K562 (cell line): ENCODE measurements around the gene IL24. TPM values are rescaled to one million over a fixed set of nuclear protein-coding genes. Genes with fewer than 3 reads are reported as not detected.
A peak's percentile ranks its signal among the peaks of the same experiment; 100 is the strongest.

ENCODE experiments used
- ATAC-seq: fragments of 200-7000 bp; cut with Tn5 transposase; 3 replicates; pipeline ENCODE4 v1.9.1; 2020; ENCODE audit warnings: moderate library complexity
- BruUV-seq: library from RNA; stranded (reverse); fragments of 400-500 nt; replicated peaks from 2 replicates; lab custom pipeline; 2021; lab: Mats Ljungman, UMichigan
- CTCF ChIA-PET: fragments of 300-600 bp; formaldehyde crosslinking; extraction: SDS; loops from one replicate; lab custom pipeline; 2021; ENCODE audit warnings: low intra/inter-chr PET ratio; lab: Yijun Ruan, JAX
- POLR2A ChIA-PET: fragments of 300-600, 350-650 bp; sonication (Branson Sonifier 250); formaldehyde crosslinking; extraction: SDS; loops from one replicate; lab custom pipeline; 2021; ENCODE audit warnings: antibody characterized with exemption, inconsistent platforms; lab: Yijun Ruan, JAX
- DNase-seq, 4 experiments: peaks; one replicate each; pipeline versions ENCODE4 v3.0.0 to v3.0.0-alpha.2; 2011 to 2018; ENCODE audit warnings: low spot score in 3 of 4, mixed read lengths in 3 of 4; ENCODE audit errors: extremely low read depth in 1 of 4
- FAIRE-seq: peaks from 2 replicates; lab custom pipeline; 2011; peaks lifted over from hg19 to GRCh38; lab: Jason Lieb, UNC
- H2AFZ ChIP-seq: 2 replicates; pipeline ENCODE4 v1.6.0; 2011; ENCODE audit warnings: low read depth, low read length, control low read depth, inconsistent platforms
- H3K27ac ChIP-seq: fragments of 200-600 bp; 3 replicates; pipeline ENCODE4 v1.8.0; 2011; ENCODE audit warnings: low read depth, mild to moderate bottlenecking, control low read depth, inconsistent platforms, low read length, moderate library complexity, mixed read lengths; ENCODE audit errors: extremely low read depth
- H3K27me3 ChIP-seq, 2 experiments: fragments of 300-600 bp in 1 of 2; 2 replicates in 1 of 2; 3 replicates in 1 of 2; pipeline versions ENCODE4 v1.6.0 to v1.8.0; 2011; ENCODE audit warnings: inconsistent platforms in 2 of 2, low read length in 2 of 2, mild to moderate bottlenecking in 1 of 2, mixed read lengths in 1 of 2, moderate library complexity in 1 of 2; ENCODE audit not compliant: control insufficient read depth in 2 of 2, insufficient read depth in 2 of 2
- H3K36me3 ChIP-seq: fragments of 300-600 bp; 3 replicates; pipeline ENCODE4 v1.8.0; 2011; ENCODE audit warnings: mild to moderate bottlenecking, low read length, inconsistent platforms; ENCODE audit not compliant: control insufficient read depth, insufficient read depth
- H3K4me1 ChIP-seq, 2 experiments: fragments of 200-600 bp in 1 of 2; replicated peaks in 1 of 2; 2 replicates in 1 of 2; 3 replicates in 1 of 2; pipeline versions ENCODE4 v1.5.1 to v1.8.0; 2011; ENCODE audit warnings: inconsistent platforms in 2 of 2, low read length in 2 of 2, mild to moderate bottlenecking in 1 of 2, mixed read lengths in 1 of 2, moderate library complexity in 1 of 2; ENCODE audit not compliant: control insufficient read depth in 2 of 2, insufficient read depth in 2 of 2
- H3K4me2 ChIP-seq: 2 replicates; pipeline ENCODE4 v1.6.1; 2011; ENCODE audit warnings: low read length, control low read depth, inconsistent platforms, mixed read lengths; ENCODE audit not compliant: insufficient read depth
- H3K4me3 ChIP-seq: fragments of 200-600 bp; sonication (generic), shearing (Covaris generic); 2 replicates; pipeline ENCODE4 v1.5.1; 2016; ENCODE audit warnings: control low read depth, inconsistent platforms
- H3K79me2 ChIP-seq: fragments of 200-600 bp; 3 replicates; pipeline ENCODE4 v1.8.0; 2011; ENCODE audit warnings: low read length, inconsistent platforms; ENCODE audit not compliant: control insufficient read depth, insufficient read depth
- H3K9ac ChIP-seq, 2 experiments: 2 replicates each; pipeline versions ENCODE4 v1.6.0 to v1.6.1; 2011; ENCODE audit warnings: low read depth in 2 of 2, low read length in 2 of 2, control low read depth in 1 of 2, inconsistent platforms in 1 of 2, mild to moderate bottlenecking in 1 of 2, mixed read lengths in 1 of 2; ENCODE audit not compliant: insufficient read depth in 1 of 2
- H3K9me1 ChIP-seq: one replicate; pipeline ENCODE4 v1.6.0; 2011; ENCODE audit warnings: inconsistent platforms, mild to moderate bottlenecking, low read length, moderate library complexity; ENCODE audit not compliant: control insufficient read depth, insufficient read depth
- H3K9me3 ChIP-seq: replicated peaks from 2 replicates; pipeline ENCODE4 v1.5.1; 2011; ENCODE audit warnings: low read depth, low read length, inconsistent platforms; ENCODE audit not compliant: control insufficient read depth, insufficient read depth
- H4K20me1 ChIP-seq: replicated peaks from 2 replicates; pipeline ENCODE4 v1.6.1; 2011; ENCODE audit warnings: low read length, inconsistent platforms, mixed read lengths; ENCODE audit not compliant: control insufficient read depth, insufficient read depth
- CCNT2 ChIP-seq: IDR thresholded peaks from 2 replicates; pipeline ENCODE4 v1.6.1; 2011; ENCODE audit warnings: borderline replicate concordance, low read depth, mild to moderate bottlenecking, moderate library complexity, mixed read lengths, low read length; ENCODE audit not compliant: insufficient read length; ENCODE audit errors: extremely low read depth
- ELF4 ChIP-seq: fragments of 450-650 bp; formaldehyde crosslinking; IDR thresholded peaks from 2 replicates; pipeline ENCODE4 v1.4.0; 2022; ENCODE audit warnings: missing genetic modification characterization
- HBP1 ChIP-seq: fragments of 450-650 bp; formaldehyde crosslinking; IDR thresholded peaks from 2 replicates; pipeline ENCODE4 v1.4.0; 2022; ENCODE audit warnings: missing genetic modification characterization
- MCM7 ChIP-seq, 2 experiments: fragments of 450-650 bp; IDR thresholded peaks; 2 replicates each; pipeline ENCODE4 v1.6.1; 2016 to 2018
- RB1 ChIP-seq: fragments of 450-650 bp; IDR thresholded peaks from 2 replicates; pipeline ENCODE4 v1.6.1; 2017; ENCODE audit warnings: low read depth, mild to moderate bottlenecking
- RFX1 ChIP-seq: fragments of 450-650 bp; IDR thresholded peaks from 2 replicates; pipeline ENCODE4 v1.6.1; 2016; ENCODE audit warnings: mild to moderate bottlenecking, moderate library complexity
- RNF2 ChIP-seq: sonication (generic); IDR thresholded peaks from 2 replicates; pipeline ENCODE4 v1.6.1; 2016
- SMARCC2 ChIP-seq: fragments of 450-650 bp; IDR thresholded peaks from 2 replicates; pipeline ENCODE4 v1.6.1; 2017; ENCODE audit warnings: antibody characterized with exemption, moderate library complexity, mild to moderate bottlenecking, low read depth
- SNAPC5 ChIP-seq: fragments of 250-450 bp; sonication (Bioruptor Pico); IDR thresholded peaks from 2 replicates; pipeline ENCODE4 v1.8.0; 2021; ENCODE audit warnings: moderate library complexity, mild to moderate bottlenecking, inconsistent platforms
- SRSF7 ChIP-seq: fragments of 200-400 bp; formaldehyde crosslinking; optimal IDR thresholded peaks from 2 replicates; pipeline ENCODE3; 2017; ENCODE audit warnings: mild to moderate bottlenecking, low read depth, low read length
- ZBTB43 ChIP-seq: sonication (generic); formaldehyde crosslinking; IDR thresholded peaks from 2 replicates; pipeline ENCODE4 v1.8.0; 2023; ENCODE audit warnings: mild to moderate bottlenecking, missing genetic modification reagents
- ZNF124 ChIP-seq: sonication (generic); formaldehyde crosslinking; IDR thresholded peaks from 2 replicates; pipeline ENCODE4 v1.8.1; 2022; ENCODE audit warnings: missing genetic modification reagents
- ZNF512 ChIP-seq: IDR thresholded peaks from 2 replicates; pipeline ENCODE4 v1.6.1; 2016; ENCODE audit warnings: missing genetic modification characterization, missing compliant biosample characterization
- WGBS: fragments of 100-300 bp; shearing (Covaris generic); methylation state at CpG from one replicate; pipeline ENCODE4 v1.1.6; 2016; ENCODE audit warnings: low coverage, mixed read lengths; ENCODE audit not compliant: insufficient coverage; ENCODE audit errors: missing lambda C conversion rate; 5-methylcytosine and 5-hydroxymethylcytosine counted together
- in situ Hi-C: fragments of 300-500 bp; cut with MboI; formaldehyde crosslinking; loops from 4 replicates; pipeline ENCODE4 v1.15.0; 2018; ENCODE audit warnings: inconsistent platforms, mixed read lengths
- intact Hi-C: fragments of 100-400 bp; cut with micrococcal nuclease; formaldehyde crosslinking; loops from 2 replicates; pipeline ENCODE4 v1.14.2; 2022
- polyA plus RNA-seq, 8 experiments: library from polyadenylated mRNA; depleted of rRNA in 4 of 8; stranded (reverse) in 5 of 8; unstranded in 3 of 8; fragments of >200 nt; fragmentation: Nextera tagmentation in 2 of 8; fragmentation: Illumina TruSeq in 1 of 8; extraction: Ambion mirVana in 2 of 8; extraction: Trizol in 1 of 8; gene quantifications; 2 replicates each; pipeline versions ENCODE4 v1.2.1 to v1.2.3, GENCODE V29; 2011 to 2014; ENCODE audit warnings: inconsistent platforms in 1 of 8, missing spikeins in 1 of 8
- total RNA-seq, 7 experiments: library from RNA; depleted of rRNA in 6 of 7; stranded (reverse); fragments of >200 nt in 6 of 7; fragmentation: Illumina TruSeq in 2 of 7; extraction: Trizol in 2 of 7; gene quantifications; 2 replicates each; pipeline versions ENCODE4 v1.2.1 to v1.2.3, GENCODE V29; 2011 to 2021; ENCODE audit warnings: low replicate concordance in 1 of 7

IL24 gene
- total and polyA plus RNA-seq, 9 of the 15 experiments (the other 6 are each of a cell fraction or from before 2014, with no cell fraction given), result 0.04 to 0.19 TPM; not detected in 7

- TF ChIP-seq RFX1, result no peak
- peak; percentile 58; the same call in 1 of the 2 replicates for TF ChIP-seq RB1
- TF ChIP-seq CCNT2, result no peak
- TF ChIP-seq SNAPC5 (CRISPR knock-in tag), result no peak
- no peak for TF ChIP-seq SRSF7
- no peak for TF ChIP-seq ZNF124 (CRISPR knock-in tag)
Measured at GRCh38 chr1:206912445-206913095, 15.3 kb downstream of the IL24 start (continued).

- BruUV-seq, result no TSS peak
- POLR2A ChIA-PET, result interaction anchor here (0.6 to 0.7 kb wide), 2 partner anchors 14 to 62 kb away, joined by 3 read pairs; no protein-coding TSS in a partner anchor
- peaks cover 44 to 59% of the 10 kb centered on the region in 2 experiments for H3K27me3 ChIP-seq
- H3K27ac ChIP-seq, result no peak overlapping the region
- intact Hi-C loops (loop anchor here (5.0 kb wide), 3 partner anchors 422 to 583 kb away; partner anchors contain the start of gene CR1), in situ Hi-C loops (loop anchor here (5.0 to 25.0 kb wide), 3 partner anchors 177 to 427 kb away; partner anchors contain the start of gene EIF2D)
- H3K9me1 ChIP-seq, result no peaks in the 10 kb centered on the region
- H3K9me3 ChIP-seq, result no peaks in the 10 kb centered on the region
- no peak overlapping the region for H3K4me3 ChIP-seq
- no peak overlapping the region for H3K4me2 ChIP-seq
- H2AFZ ChIP-seq, result no peak overlapping the region
- no peak for FAIRE-seq
- no peak for ATAC-seq
- DNase-seq, result no peak
- no peak overlapping the region for H3K9ac ChIP-seq
- H3K36me3 ChIP-seq, result no peaks in the 10 kb centered on the region
- 0 out of 2 replicates have a peak, but pooled peaks cover 3% of the 10 kb centered on the region for H4K20me1 ChIP-seq
- CTCF ChIA-PET, result interaction anchor here (0.6 to 3.4 kb wide), 5 partner anchors 104 to 306 kb away, joined by 3 to 43 read pairs (median 3); no protein-coding TSS in a partner anchor
- H3K4me1 ChIP-seq, result peaks cover 2 to 10% of the 10 kb centered on the region in 2 experiments; a peak in 3 of 5 replicates
- no peaks in the 10 kb centered on the region for H3K79me2 ChIP-seq
- 2% methylated on average over 11 of the region's 12 CpGs for WGBS
- TF ChIP-seq SMARCC2, result no peak
- TF ChIP-seq ZNF512 (tag), result peak; percentile 95
- TF ChIP-seq ELF4 (CRISPR knock-in tag), result 0 out of 2 replicates have a peak, but pooled peaks have one; percentile 46
- 0 out of 2 replicates have a peak, but pooled peaks have one; percentile 61 for TF ChIP-seq HBP1 (CRISPR knock-in tag)
- TF ChIP-seq RNF2, result no peak
- 0 out of 4 replicates have a peak, but pooled peaks of 1 of the 2 experiments have one; percentile 25 for TF ChIP-seq MCM7 (IDR thresholded peaks at IDR 0.05)
- no peak for TF ChIP-seq ZBTB43 (CRISPR knock-in tag)
Measured at GRCh38 chr1:206913766-206914537, 16.7 kb downstream of the IL24 start.
